ACC112 (cell line): ENCODE measurements around the gene WWOX.
"Not testable (repeated sequence)": the region's sequence is repeated elsewhere in the genome, so short reads cannot be mapped to it uniquely, and the experiment has no call there.

Experiments used
- H2AFZ ChIP-seq: fragments of 200-600 bp; sonication (generic); one replicate; pipeline ENCODE4 v1.6.0; 2017; ENCODE audit warnings: antibody characterized with exemption, low read length; ENCODE audit not compliant: unreplicated experiment
- H3K27ac ChIP-seq: fragments of 200-600 bp; sonication (generic); 2 replicates; pipeline ENCODE4 v1.5.1; 2014; ENCODE audit warnings: low read depth, mild to moderate bottlenecking, antibody characterized with exemption, low read length, moderate library complexity
- H3K27me3 ChIP-seq: fragments of 200-600 bp; sonication (generic); 2 replicates; pipeline ENCODE4 v1.6.1; 2014; ENCODE audit warnings: mild to moderate bottlenecking, antibody characterized with exemption, low read length, moderate library complexity, mixed read lengths; ENCODE audit not compliant: insufficient read depth
- H3K36me3 ChIP-seq: fragments of 200-600 bp; sonication (generic); 2 replicates; pipeline ENCODE4 v1.6.1; 2016; ENCODE audit warnings: mild to moderate bottlenecking, antibody characterized with exemption, low read length, moderate library complexity, mixed read lengths; ENCODE audit not compliant: insufficient read depth
- H3K4me1 ChIP-seq: fragments of 200-600 bp; sonication (generic); one replicate; pipeline ENCODE4 v1.6.1; 2016; ENCODE audit warnings: low read length, mixed read lengths; ENCODE audit not compliant: insufficient read depth, unreplicated experiment, control insufficient read depth
- H3K4me3 ChIP-seq: fragments of 200-600 bp; sonication (generic); 2 replicates; pipeline ENCODE4 v1.5.1; 2014; ENCODE audit warnings: mild to moderate bottlenecking, low read depth, low read length
- H3K79me2 ChIP-seq: fragments of 200-600 bp; sonication (generic); one replicate; pipeline ENCODE4 v1.6.0; 2016; ENCODE audit warnings: low read length; ENCODE audit not compliant: control insufficient read depth, unreplicated experiment, insufficient read depth

WWOX gene

DNA sequence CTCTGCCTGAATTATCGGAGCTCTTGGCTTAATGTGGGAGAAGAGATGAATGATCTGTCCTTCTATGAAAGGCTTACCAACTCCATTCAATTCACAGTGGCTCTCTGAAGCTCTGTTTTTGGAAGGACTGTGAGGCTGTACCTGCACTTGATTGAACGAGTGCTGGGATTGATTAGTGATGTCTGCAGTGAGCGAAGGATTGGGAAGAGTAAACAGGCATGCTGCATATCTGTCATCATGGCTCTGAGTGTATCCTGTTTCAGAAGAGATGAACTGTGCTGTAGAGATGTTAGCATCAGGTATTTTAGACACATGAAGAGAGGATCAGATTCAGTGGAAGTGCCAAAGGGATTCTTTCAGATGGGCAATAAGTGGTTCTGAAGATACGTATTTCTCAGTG is 937.1 kb downstream of the WWOX start:
- H3K27me3 ChIP-seq: no peaks in the 10 kb centered on the region
- no peak overlapping the region for H2AFZ ChIP-seq
- no peak overlapping the region for H3K4me3 ChIP-seq
- H3K79me2 ChIP-seq: no peaks in the 10 kb centered on the region
- H3K4me1 ChIP-seq: no peaks in the 10 kb centered on the region
- no peak overlapping the region for H3K27ac ChIP-seq
- H3K36me3 ChIP-seq: no peaks in the 10 kb centered on the region

DNA sequence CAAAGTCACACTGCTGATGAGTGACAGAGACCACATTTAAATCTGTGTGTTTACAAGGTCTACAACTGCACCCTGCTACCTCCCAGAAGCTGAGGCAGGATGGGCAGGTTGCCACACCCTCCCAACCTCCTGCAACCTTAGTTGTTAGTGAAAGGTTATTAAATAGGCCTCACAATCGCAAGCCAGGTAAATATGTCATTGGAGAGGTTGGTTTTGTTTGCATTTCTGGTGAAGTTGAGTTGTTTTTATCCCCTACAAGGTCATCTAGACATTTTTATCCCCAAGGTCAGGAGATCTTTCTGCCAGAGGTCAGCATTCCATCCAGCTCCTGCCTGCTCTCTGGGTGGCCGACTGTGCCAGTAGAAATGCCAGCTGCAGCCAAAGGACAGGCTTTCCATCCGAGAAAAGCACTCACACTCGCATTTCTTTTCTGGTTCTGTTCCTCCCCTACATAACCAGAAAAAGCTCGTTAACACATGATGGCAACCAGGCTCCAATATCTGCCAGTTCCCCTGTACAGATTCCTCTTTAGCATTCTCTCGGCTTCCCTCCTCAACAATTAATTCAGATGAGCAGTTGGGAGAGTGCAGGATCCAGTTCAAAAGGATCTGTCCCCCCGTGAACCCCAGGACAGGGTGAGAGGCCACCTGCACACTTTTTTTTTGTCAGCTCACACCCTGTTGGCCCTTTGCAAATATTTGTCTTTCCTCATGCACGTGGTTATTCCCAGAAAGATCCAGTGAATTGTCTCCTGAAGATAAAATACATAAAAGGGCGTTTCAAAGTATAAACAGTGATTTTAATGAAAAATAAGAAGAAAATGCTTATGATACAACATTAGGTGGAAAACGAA is 938.3 kb downstream of the WWOX start:
- Histone ChIP-seq H3K4me1 (no peaks in the 10 kb centered on the region), H3K4me3 (no peak overlapping the region), H3K27me3 (no peaks in the 10 kb centered on the region), H2AFZ (no peak overlapping the region), H3K27ac (no peak overlapping the region), H3K79me2 (no peaks in the 10 kb centered on the region), H3K36me3 (no peaks in the 10 kb centered on the region)

DNA sequence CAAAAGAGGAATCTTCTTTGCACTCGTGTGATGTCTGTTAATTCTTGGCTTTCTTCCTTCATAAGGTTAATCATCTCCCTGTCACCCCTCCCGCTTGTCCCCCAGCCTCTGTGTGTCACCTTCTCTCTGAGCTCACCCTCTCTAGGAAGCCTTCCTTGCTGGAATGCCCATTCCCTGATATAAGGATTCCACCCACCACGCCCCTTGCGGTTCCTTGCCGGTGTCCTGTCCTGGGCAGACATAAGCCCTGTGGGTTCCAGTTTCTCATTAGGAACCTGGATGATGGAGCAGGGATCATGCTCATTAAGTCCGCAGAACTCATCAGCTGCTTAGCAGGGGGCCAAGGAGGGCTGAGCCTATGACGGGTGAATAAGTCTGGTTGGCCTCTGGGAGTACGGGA is 941.8 kb downstream of the WWOX start:
- H3K27ac ChIP-seq: no peak overlapping the region
- H3K4me1 ChIP-seq: no peaks in the 10 kb centered on the region
- no peaks in the 10 kb centered on the region for H3K27me3 ChIP-seq
- no peaks in the 10 kb centered on the region for H3K79me2 ChIP-seq
- no peaks in the 10 kb centered on the region for H3K36me3 ChIP-seq
- H2AFZ ChIP-seq: no peak overlapping the region
- H3K4me3 ChIP-seq: no peak overlapping the region

DNA sequence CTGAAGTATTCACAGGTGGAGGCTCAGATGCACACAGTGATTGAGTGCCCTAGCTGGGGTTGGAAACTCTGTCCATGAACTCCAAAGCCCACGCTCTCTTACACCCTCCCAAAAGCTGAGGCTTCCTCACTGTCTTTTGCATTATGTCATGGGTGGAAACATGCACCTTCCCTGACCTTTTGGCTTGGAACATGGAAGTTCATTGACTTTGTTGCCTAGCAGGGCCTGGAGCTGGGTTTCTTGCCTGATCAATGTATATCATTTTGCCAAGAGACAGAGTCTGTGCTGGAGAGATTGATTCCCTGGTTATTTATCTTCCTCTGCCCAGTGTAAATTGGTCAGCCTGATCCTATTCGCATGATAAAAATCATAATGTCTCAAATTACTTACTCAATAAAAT is 942.7 kb downstream of the WWOX start:
- Histone ChIP-seq H3K79me2 (no peaks in the 10 kb centered on the region), H2AFZ (no peak overlapping the region), H3K27me3 (no peaks in the 10 kb centered on the region), H3K36me3 (no peaks in the 10 kb centered on the region), H3K4me1 (no peaks in the 10 kb centered on the region), H3K4me3 (no peak overlapping the region), H3K27ac (no peak overlapping the region)

DNA sequence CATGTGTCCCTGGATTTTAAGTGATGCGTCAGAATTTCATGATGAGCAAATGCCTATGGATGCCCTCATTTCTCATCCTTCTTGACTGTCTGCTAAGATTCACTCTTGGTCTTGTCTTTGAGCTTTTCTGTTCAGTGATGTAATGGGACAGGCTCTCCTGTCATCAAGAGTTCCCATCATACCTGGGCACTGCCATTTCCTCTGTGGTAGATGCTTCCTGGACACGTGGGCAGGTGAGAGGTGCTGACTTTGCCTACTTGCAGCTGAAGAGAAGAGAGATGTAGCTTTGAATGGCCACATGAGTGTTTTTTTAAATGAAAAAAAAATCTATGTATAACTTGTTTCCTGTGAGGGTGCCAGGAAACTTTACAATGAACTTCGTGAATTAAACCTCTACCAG is 943.4 kb downstream of the WWOX start:
- H3K27ac ChIP-seq: no peak overlapping the region

DNA sequence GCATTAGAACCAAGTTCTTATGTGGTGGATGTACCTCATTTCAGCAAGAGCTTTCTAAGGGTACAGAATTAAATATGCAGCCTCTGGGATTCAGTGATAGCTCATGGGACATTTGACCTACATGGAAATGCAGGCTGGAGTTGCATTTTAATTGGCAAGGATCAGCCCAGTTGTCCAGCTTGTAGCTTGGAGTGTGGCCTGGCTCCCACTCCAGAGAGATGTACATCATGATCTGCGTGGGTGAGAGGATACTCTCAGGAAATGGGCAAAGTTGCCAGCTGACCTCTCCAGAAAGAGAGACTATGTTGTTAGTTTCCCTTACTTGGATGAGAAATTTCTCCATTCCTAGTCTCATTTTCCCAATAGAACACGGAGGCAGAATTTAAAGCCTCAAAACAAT is 945.7 kb downstream of the WWOX start:
- no peak overlapping the region for H2AFZ ChIP-seq

More for the DNA sequence above, 943.4 kb downstream of the WWOX start:
- Histone ChIP-seq H3K79me2 (no peaks in the 10 kb centered on the region), H3K36me3 (no peaks in the 10 kb centered on the region), H2AFZ (no peak overlapping the region), H3K4me3 (no peak overlapping the region), H3K4me1 (no peaks in the 10 kb centered on the region), H3K27me3 (no peaks in the 10 kb centered on the region)

DNA sequence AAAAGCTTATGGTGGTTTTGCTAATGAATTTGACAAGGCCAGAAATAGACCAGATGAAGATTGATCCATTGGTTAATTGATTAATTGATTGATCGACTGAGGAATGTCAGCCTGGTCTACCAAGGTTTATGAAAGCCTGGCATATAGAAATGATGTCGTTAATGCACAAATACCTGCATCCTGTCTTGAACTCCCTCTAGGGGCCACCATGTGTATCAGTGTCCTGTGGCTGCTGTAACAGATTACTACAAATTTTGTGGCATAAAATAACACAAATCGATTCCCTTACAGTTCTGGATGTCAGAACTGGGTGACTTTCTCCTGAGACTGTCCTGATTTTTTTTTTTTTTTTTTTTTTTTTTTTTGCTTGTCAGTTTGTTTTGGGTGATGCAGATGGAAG is 947.9 kb downstream of the WWOX start:
- no peaks in the 10 kb centered on the region for H3K36me3 ChIP-seq
- no peak overlapping the region for H2AFZ ChIP-seq
- H3K27me3 ChIP-seq: no peaks in the 10 kb centered on the region
- no peaks in the 10 kb centered on the region for H3K4me1 ChIP-seq
- no peaks in the 10 kb centered on the region for H3K79me2 ChIP-seq
- H3K4me3 ChIP-seq: no peak overlapping the region
- no peak overlapping the region for H3K27ac ChIP-seq

More for the DNA sequence above, 945.7 kb downstream of the WWOX start:
- Histone ChIP-seq H3K27me3 (no peaks in the 10 kb centered on the region), H3K27ac (no peak overlapping the region), H3K79me2 (no peaks in the 10 kb centered on the region), H3K36me3 (no peaks in the 10 kb centered on the region), H3K4me1 (no peaks in the 10 kb centered on the region), H3K4me3 (no peak overlapping the region)

DNA sequence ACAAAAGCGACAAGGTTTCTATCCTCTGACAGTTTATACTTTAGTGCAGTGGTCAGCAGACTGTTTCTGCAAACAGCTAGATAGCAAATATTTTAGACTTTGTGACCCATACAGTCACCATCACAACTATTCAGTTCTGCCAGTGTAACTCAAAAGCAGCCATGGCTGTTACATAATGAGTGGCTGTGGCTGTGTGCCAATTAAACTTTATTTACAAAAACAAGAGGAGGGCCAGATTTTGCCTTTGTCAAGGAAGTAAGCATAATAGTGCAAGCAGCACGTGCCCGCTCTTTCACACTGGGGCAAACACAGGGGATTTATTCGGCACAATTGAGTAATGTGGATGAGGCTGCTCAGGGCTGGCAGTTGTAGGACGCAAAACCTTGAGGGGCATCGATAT is 949.6 kb downstream of the WWOX start:
- H3K4me3 ChIP-seq: no peak overlapping the region
- H3K27me3 ChIP-seq: no peaks in the 10 kb centered on the region

DNA sequence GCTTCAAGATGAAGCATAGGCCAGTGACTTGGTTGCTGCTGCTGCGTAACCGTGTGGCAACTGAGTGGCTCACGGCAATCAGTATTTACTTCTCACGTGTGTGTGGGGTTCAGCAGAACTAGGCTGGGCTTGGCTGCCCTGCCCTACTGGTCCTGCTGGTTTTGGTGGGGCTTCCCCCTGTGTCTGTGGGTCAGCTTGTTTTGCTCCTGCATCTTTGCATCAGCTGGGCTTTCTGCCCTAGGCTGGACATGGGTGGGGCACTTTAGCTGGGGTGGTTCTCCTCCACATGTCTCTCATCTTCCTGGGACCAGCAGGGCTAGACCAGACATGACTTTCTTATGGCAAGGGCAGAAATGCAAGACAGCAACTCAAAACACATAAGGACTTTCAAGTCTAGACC is 950.6 kb downstream of the WWOX start:
- Histone ChIP-seq H3K27me3 (no peaks in the 10 kb centered on the region), H3K79me2 (no peaks in the 10 kb centered on the region), H2AFZ (no peak overlapping the region), H3K4me3 (no peak overlapping the region), H3K27ac (no peak overlapping the region), H3K36me3 (no peaks in the 10 kb centered on the region), H3K4me1 (no peaks in the 10 kb centered on the region)

More for the DNA sequence above, 949.6 kb downstream of the WWOX start:
- Histone ChIP-seq H3K4me1 (no peaks in the 10 kb centered on the region), H3K79me2 (no peaks in the 10 kb centered on the region), H3K36me3 (no peaks in the 10 kb centered on the region), H2AFZ (no peak overlapping the region), H3K27ac (no peak overlapping the region)

DNA sequence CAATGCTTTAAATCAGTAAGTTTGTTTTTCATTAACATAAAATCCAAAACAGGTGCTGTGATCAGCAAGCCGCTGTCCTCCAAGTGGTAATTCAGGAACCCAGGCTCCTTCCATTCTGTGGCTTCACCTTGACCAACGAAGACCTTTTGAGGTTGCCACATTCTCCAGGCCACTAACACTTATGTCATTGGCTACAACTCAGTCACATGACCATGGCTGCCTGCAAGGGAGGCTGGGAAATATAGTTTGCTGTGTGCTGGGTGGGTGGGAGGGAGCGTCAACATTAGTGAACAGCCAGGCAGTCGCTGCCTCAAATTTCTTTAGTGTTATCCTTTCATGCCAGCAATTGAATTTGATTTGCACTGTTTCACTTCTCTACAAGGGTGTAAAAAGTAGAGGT is 951.9 kb downstream of the WWOX start:
- no peak overlapping the region for H3K4me3 ChIP-seq
- H3K36me3 ChIP-seq: no peaks in the 10 kb centered on the region
- H3K27ac ChIP-seq: no peak overlapping the region
- no peaks in the 10 kb centered on the region for H3K4me1 ChIP-seq
- H2AFZ ChIP-seq: no peak overlapping the region
- no peaks in the 10 kb centered on the region for H3K79me2 ChIP-seq
- no peaks in the 10 kb centered on the region for H3K27me3 ChIP-seq

DNA sequence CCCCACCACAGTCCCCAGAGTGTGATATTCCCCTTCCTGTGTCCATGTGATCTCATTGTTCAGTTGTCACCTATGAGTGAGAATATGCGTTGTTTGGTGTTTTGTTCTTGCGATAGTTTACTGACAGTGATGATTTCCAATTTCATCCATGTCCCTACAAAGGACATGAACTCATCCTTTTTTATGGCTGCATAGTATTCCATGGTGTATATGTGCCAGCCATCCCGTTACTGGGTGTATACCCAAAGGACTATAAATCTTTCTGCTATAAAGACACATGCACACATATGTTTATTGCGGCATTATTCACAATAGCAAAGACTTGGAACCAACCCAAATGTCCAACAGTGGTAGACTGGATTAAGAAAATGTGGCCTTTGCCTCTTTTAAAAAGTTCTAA is 952.7 kb downstream of the WWOX start:
- not testable (repeated sequence) for H3K36me3 ChIP-seq, H3K27ac ChIP-seq, H2AFZ ChIP-seq, H3K4me3 ChIP-seq, H3K4me1 ChIP-seq, H3K27me3 ChIP-seq, H3K79me2 ChIP-seq
